AG09309 (cell line): ENCODE results near the gene GAB2.

Experiments used
- DNase-seq: peaks from one replicate; pipeline ENCODE4 v3.0.0-alpha.2; 2010; ENCODE audit warnings: low read depth
- H3K4me3 ChIP-seq: 2 replicates; pipeline ENCODE4 v1.5.1; 2011; ENCODE audit warnings: mild to moderate bottlenecking, low read depth, low read length, moderate library complexity; ENCODE audit not compliant: control insufficient read depth
- CTCF ChIP-seq: IDR thresholded peaks from 2 replicates; pipeline ENCODE4 v1.5.1; 2011; ENCODE audit warnings: mild to moderate bottlenecking, low read depth, low read length, inconsistent platforms; ENCODE audit not compliant: insufficient read depth, control insufficient read depth; ENCODE audit errors: missing control alignments

The GAB2 gene

DNA sequence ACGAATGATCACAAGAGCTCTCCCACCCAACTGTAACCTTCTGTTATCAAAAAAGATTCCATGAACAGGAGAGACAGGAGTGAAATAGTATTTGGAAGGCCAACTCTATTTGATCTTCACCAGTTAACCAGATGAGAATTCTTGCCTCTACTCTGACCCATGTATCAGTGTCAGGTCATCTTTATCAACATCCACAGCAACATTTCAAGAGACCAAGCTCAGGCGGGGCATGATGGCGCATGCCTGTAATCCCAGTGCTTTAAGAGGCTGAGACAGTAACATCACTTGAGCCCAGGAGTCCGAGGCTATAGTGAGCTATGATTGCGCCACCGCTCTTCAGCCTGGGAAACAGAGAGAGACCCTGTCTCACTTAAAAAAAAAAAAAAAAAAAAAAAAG lies 62.3 kb downstream of the GAB2 start:
- TF ChIP-seq CTCF, result no peak
- DNase-seq, result no peak
- H3K4me3 ChIP-seq, result no peak overlapping the region

DNA sequence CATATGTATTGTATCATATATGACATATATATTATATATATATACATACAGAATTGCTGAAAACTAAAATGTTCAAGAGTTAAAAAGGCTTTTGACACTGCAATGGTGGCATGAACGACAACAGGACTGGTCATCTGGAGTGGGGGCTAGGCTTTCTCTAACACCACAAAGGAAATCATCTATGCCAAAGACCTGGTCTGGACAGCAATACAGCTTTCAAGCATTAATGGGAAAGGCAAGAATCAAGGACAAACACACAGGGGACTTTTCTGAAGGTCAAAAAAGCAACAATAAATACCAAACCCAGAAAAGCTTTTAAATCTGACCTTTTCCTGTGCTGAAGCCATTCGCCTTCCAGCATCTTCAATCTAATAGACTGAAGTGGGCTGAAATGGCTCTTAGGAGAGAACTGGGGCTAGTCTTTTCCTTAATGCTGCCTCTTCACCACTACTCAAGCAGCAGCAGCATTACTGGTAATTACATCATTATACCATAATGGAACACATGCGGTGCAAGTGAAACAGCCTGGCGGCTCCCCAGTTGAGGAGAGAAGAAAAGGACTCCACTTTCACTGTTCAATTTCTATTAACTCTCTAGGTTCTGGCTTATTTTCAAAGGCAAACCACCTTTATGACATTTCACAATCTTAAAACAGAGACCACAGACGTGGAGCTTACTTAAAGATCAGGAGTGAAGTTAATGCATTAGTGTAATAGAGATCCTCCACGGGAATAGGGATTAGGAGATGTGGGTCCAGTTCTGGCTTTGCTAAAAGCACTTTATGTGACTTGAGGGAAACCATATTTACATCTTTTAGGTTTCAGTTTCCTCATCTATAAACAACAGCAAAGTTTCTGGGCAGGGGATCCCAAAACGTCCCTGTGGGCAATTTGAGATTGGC lies 63.0 kb downstream of the GAB2 start:
- H3K4me3 ChIP-seq, result no peak overlapping the region
- no peak for DNase-seq
- no peak for TF ChIP-seq CTCF

GRCh38 chr11:78351979-78352841 lies 65.4 kb downstream of the GAB2 start:
- DNase-seq, result no peak
- TF ChIP-seq CTCF, result no peak
- no peak overlapping the region for H3K4me3 ChIP-seq

DNA sequence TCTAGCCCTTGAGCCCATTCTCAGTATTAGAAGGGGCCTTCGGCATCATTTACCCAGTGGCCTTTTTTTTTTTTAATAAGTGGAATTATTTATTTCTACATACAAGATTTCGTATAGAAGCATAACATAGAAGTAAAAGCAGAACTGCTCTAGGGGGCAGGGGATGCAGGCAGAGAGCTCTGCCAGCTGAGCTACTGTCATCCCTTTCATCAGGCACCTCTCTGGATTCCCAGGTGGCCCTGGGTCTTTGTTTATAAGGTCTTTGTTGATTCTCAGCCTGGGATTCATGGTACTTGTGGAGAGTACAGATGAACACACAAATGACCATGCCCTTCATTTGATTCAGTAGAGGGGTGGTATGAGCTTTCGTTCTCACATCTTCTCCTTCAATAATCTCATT lies 66.4 kb downstream of the GAB2 start:
- TF ChIP-seq CTCF, result no peak
- H3K4me3 ChIP-seq, result no peak overlapping the region
- no peak for DNase-seq

DNA sequence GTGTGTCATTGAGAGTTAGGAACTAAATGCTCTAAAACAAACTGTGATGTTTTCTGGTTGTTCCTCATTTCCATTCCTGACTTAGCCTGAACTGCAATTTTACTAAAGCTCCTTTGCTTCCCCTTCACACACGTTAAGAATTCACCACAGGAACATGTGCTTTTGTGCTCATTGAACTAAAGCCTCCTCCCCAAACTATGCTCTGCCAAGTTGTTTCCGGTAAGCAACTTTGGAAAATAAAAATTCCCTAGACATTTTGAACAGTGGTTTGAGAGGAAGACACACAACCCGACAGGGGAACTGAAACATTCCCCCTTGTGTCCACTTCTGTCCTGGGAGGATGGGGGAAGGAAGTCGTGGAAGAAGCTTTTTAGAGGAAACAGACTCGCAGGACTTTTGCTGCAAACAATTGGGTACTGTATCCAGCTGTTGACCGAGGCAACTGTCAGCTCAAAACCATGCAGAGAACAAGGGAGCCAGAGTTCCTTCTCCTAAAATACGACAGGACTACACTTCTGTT lies 66.9 kb downstream of the GAB2 start:
- no peak overlapping the region for H3K4me3 ChIP-seq
- DNase-seq, result no peak

More for the DNA sequence above, 66.9 kb downstream of the GAB2 start:
- TF ChIP-seq CTCF, result no peak
